DMS114 treated with DMSO at 0.1 percent for 48 hours (cell line): ENCODE data around the gene KEAP1.

ENCODE experiments used
- DNase-seq: peaks from one replicate; lab custom pipeline; 2025; ENCODE audit not compliant: unreplicated experiment; lab: John Stamatoyannopoulos, UW

KEAP1 gene

GRCh38 chr19:10452726-10453618 is 50.2 kb downstream of the KEAP1 start:
- no peak for DNase-seq

- no peak for DNase-seq
Observed at GRCh38 chr19:10450853-10451609, 52.1 kb downstream of the KEAP1 start.

- DNase-seq: no peak
Observed at GRCh38 chr19:10450191-10450852, 52.8 kb downstream of the KEAP1 start.

GRCh38 chr19:10449037-10449436 is 54.1 kb downstream of the KEAP1 start:
- no peak for DNase-seq

- DNase-seq: no peak
Observed at GRCh38 chr19:10442698-10443097, 60.5 kb downstream of the KEAP1 start.

- no peak for DNase-seq
Observed at GRCh38 chr19:10439588-10439987, 63.6 kb downstream of the KEAP1 start.
